Measurements from ENCODE around the gene DCANP1.
A peak's percentile ranks its signal among the peaks of the same experiment; 100 is the strongest.

DCANP1 gene

DNA sequence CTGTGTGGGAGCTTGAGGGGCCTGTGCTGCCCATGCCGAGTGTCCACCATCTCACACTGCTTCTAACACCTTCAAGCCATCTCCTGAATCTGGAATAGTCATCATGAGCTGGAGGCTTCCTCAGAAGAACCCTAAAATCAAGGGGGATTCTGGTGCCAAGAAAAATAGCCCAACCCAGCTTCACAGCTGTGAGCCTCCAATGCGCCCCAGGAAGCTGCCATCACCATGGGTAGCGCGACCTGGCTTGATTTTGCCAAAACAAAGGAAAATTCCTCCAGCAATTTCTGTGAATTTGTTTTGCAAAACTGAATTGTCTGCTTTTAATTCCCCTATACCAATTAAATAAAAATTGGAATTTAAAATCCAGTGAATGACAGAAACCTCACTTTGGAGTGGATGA is 11.2 kb upstream of the DCANP1 start:
- H3K27ac ChIP-seq (ENCODE audit: poor library complexity, severe bottlenecking), result no peak overlapping the region
- ATAC-seq (ENCODE audit: low read depth) (no peak), DNase-seq (ENCODE audit: low spot score) (peak; percentile 26)
- no peaks in the 10 kb centered on the region for H3K36me3 ChIP-seq (ENCODE audit: low read depth)
- peaks cover 9% of the 10 kb centered on the region for H3K4me1 ChIP-seq (ENCODE audit: insufficient read depth, poor library complexity, severe bottlenecking)
- H3K9me3 ChIP-seq (ENCODE audit: severe bottlenecking), result no peaks in the 10 kb centered on the region
- no peak for TF ChIP-seq CTCF (IDR thresholded peaks at IDR 0.05; ENCODE audit: poor library complexity, severe bottlenecking)
- no peak overlapping the region for H3K4me3 ChIP-seq (ENCODE audit: severe bottlenecking)
- no peaks in the 10 kb centered on the region for H3K27me3 ChIP-seq (ENCODE audit: insufficient read depth, poor library complexity, severe bottlenecking)

DNA sequence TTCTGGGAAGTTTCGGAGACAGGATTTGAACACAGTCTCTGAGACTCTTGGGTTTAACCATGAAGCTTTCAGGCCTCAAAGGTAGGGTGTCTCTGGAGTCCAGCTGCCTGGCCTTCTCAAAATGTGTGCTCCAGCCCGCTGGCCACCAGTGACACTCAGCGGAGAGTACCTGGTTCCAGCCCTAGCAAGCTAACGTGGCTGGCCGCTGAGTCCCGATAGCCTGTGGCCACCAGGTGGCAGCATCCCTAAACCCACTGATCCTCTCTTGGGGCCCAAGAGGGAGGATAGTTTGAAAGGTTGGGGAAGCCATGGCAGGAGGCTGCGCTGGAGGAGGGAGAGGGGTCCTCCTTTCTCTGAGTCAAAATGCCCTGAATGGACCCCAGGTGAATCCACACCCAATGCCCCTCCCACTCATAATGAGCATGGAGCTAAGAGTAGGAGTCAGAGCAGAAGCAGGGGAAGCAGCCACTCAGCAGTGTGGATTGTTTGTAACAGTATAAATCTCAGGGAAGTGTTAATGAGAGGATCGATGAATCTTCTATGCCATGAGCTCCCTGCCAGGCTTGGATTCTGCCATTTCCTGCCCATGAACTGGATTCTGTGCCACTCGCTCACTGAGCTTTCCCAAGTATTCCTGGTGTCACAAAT is 10.4 kb upstream of the DCANP1 start:
- TF ChIP-seq CTCF (IDR thresholded peaks at IDR 0.05; ENCODE audit: poor library complexity, severe bottlenecking), result peak; percentile 92
- H3K27ac ChIP-seq (ENCODE audit: poor library complexity, severe bottlenecking), result no peak overlapping the region
- no peaks in the 10 kb centered on the region for H3K36me3 ChIP-seq (ENCODE audit: low read depth)
- ATAC-seq (ENCODE audit: low read depth) (peak; percentile 44; the same call in 2 of the 3 replicates), DNase-seq (ENCODE audit: low spot score) (peak; percentile 66)
- H3K4me3 ChIP-seq (ENCODE audit: severe bottlenecking), result no peak overlapping the region
- H3K9me3 ChIP-seq (ENCODE audit: severe bottlenecking), result no peaks in the 10 kb centered on the region
- H3K27me3 ChIP-seq (ENCODE audit: insufficient read depth, poor library complexity, severe bottlenecking), result no peaks in the 10 kb centered on the region
- peaks cover 9% of the 10 kb centered on the region for H3K4me1 ChIP-seq (ENCODE audit: insufficient read depth, poor library complexity, severe bottlenecking)

- Histone ChIP-seq H3K27ac (ENCODE audit: poor library complexity, severe bottlenecking) (no peak overlapping the region), H3K27me3 (ENCODE audit: insufficient read depth, poor library complexity, severe bottlenecking) (no peaks in the 10 kb centered on the region), H3K36me3 (ENCODE audit: low read depth) (no peaks in the 10 kb centered on the region), H3K9me3 (ENCODE audit: severe bottlenecking) (no peaks in the 10 kb centered on the region), H3K4me1 (ENCODE audit: insufficient read depth, poor library complexity, severe bottlenecking) (peaks cover 9% of the 10 kb centered on the region), H3K4me3 (ENCODE audit: severe bottlenecking) (no peak overlapping the region)
- peak; percentile 85 for ATAC-seq (ENCODE audit: low read depth)
- TF ChIP-seq CTCF (IDR thresholded peaks at IDR 0.05; ENCODE audit: poor library complexity, severe bottlenecking), result no peak
- peak; percentile 78 for DNase-seq (ENCODE audit: low spot score)
These were observed 9.3 kb upstream of the DCANP1 start for GRCh38 chr5:135456238-135457099.

- H3K27ac ChIP-seq (ENCODE audit: poor library complexity, severe bottlenecking), result no peak overlapping the region
- no peak overlapping the region for H3K4me3 ChIP-seq (ENCODE audit: severe bottlenecking)
- H3K4me1 ChIP-seq (ENCODE audit: insufficient read depth, poor library complexity, severe bottlenecking), result peaks cover 9% of the 10 kb centered on the region
- ATAC-seq (ENCODE audit: low read depth), result no peak
- no peaks in the 10 kb centered on the region for H3K27me3 ChIP-seq (ENCODE audit: insufficient read depth, poor library complexity, severe bottlenecking)
- H3K36me3 ChIP-seq (ENCODE audit: low read depth), result no peaks in the 10 kb centered on the region
- no peaks in the 10 kb centered on the region for H3K9me3 ChIP-seq (ENCODE audit: severe bottlenecking)
- DNase-seq (ENCODE audit: low spot score), result peak; percentile 36
- no peak for TF ChIP-seq CTCF (IDR thresholded peaks at IDR 0.05; ENCODE audit: poor library complexity, severe bottlenecking)
These were observed 8.7 kb upstream of the DCANP1 start for GRCh38 chr5:135455876-135456237.

DNA sequence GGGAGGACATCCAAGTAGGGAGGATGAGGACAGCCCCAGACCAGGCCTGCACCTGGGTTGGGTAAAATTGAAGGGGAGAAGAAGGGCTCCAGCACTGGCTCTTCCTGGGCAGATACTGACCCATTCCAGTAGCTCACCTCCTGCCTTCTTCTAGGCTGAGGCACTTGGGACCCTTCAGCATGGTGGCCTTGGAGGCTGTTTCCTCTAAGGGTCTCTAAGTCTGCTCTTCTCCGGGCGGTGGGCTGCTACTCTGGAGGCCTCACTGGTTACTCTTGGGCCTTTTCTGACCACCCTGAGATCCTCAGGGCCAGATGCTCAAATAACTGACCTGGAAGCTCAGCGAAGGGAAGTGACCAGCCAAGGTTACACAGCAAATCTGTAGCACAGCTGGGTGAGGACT is 7.8 kb upstream of the DCANP1 start:
- no peaks in the 10 kb centered on the region for H3K27me3 ChIP-seq (ENCODE audit: insufficient read depth, poor library complexity, severe bottlenecking)
- H3K27ac ChIP-seq (ENCODE audit: poor library complexity, severe bottlenecking), result no peak overlapping the region
- no peaks in the 10 kb centered on the region for H3K9me3 ChIP-seq (ENCODE audit: severe bottlenecking)
- DNase-seq (ENCODE audit: low spot score) (peak; percentile 35), ATAC-seq (ENCODE audit: low read depth) (no peak)
- no peaks in the 10 kb centered on the region for H3K36me3 ChIP-seq (ENCODE audit: low read depth)
- no peak overlapping the region for H3K4me3 ChIP-seq (ENCODE audit: severe bottlenecking)
- peaks cover 9% of the 10 kb centered on the region for H3K4me1 ChIP-seq (ENCODE audit: insufficient read depth, poor library complexity, severe bottlenecking)
- TF ChIP-seq CTCF (IDR thresholded peaks at IDR 0.05; ENCODE audit: poor library complexity, severe bottlenecking), result no peak
